PC-9 (cell line): ENCODE results near the gene ATP6V1G2. TPM values are rescaled to one million over a fixed set of nuclear protein-coding genes. Genes with fewer than 3 reads are reported as not detected.

Source experiments
- BruUV-seq: library from RNA; stranded (reverse); fragments of 400-500 nt; replicated peaks from 2 replicates; lab custom pipeline; 2021; lab: Mats Ljungman, UMichigan
- CTCF ChIA-PET: fragments of 300-600 bp; sonication (Branson Sonifier 250); formaldehyde crosslinking; loops from one replicate; lab custom pipeline; 2022; ENCODE audit warnings: antibody characterized with exemption; lab: Charles Lee
- POLR2A ChIA-PET: fragments of 300-600 bp; sonication (Branson Sonifier 250); formaldehyde crosslinking; loops from one replicate; lab custom pipeline; 2022; ENCODE audit warnings: antibody characterized with exemption; ENCODE audit not compliant: unreplicated experiment; lab: Charles Lee
- DNase-seq, 2 experiments: peaks; one replicate each; pipeline versions ENCODE4 v3.0.0 to v3.0.0-alpha.2; 2015 to 2022; ENCODE audit warnings: mixed read lengths in 1 of 2
- H2AFZ ChIP-seq: fragments of 200-600 bp; sonication (generic); 2 replicates; pipeline ENCODE4 v1.8.1; 2017; ENCODE audit warnings: antibody characterized with exemption
- H3F3A ChIP-seq: fragments of 200-600 bp; sonication (generic); 2 replicates; pipeline ENCODE4 v1.8.1; 2017; ENCODE audit warnings: antibody characterized with exemption, mild to moderate bottlenecking, low read depth; ENCODE audit not compliant: insufficient read depth
- H3K27ac ChIP-seq: fragments of 200-600 bp; sonication (generic); 2 replicates; pipeline ENCODE4 v1.6.1; 2016; ENCODE audit warnings: mixed run types
- H3K27me3 ChIP-seq: fragments of 200-600 bp; sonication (generic); 2 replicates; pipeline ENCODE4 v1.6.1; 2016; ENCODE audit warnings: low read depth, mixed run types; ENCODE audit not compliant: insufficient read depth
- H3K36me3 ChIP-seq: fragments of 200-600 bp; sonication (generic); 2 replicates; pipeline ENCODE4 v1.6.1; 2016; ENCODE audit warnings: low read depth, mixed run types
- H3K4me1 ChIP-seq: fragments of 200-600 bp; sonication (generic); replicated peaks from 2 replicates; pipeline ENCODE4 v1.6.1; 2016; ENCODE audit warnings: mixed run types; ENCODE audit not compliant: insufficient read depth
- H3K4me2 ChIP-seq: fragments of 200-600 bp; sonication (generic); 2 replicates; pipeline ENCODE4 v1.6.1; 2017; ENCODE audit warnings: mixed run types
- H3K4me3 ChIP-seq: fragments of 200-600 bp; sonication (generic); 2 replicates; pipeline ENCODE4 v1.6.1; 2016; ENCODE audit warnings: mixed run types
- H3K79me2 ChIP-seq: fragments of 200-600 bp; sonication (generic); 2 replicates; pipeline ENCODE4 v1.6.1; 2017; ENCODE audit warnings: low read depth, mixed run types
- H3K9me2 ChIP-seq: fragments of 200-600 bp; sonication (generic); 2 replicates; pipeline ENCODE4 v1.8.1; 2017; ENCODE audit warnings: mild to moderate bottlenecking; ENCODE audit not compliant: insufficient read depth
- H3K9me3 ChIP-seq: fragments of 200-600 bp; sonication (generic); 2 replicates; pipeline ENCODE4 v1.8.1; 2016; ENCODE audit warnings: low read depth; ENCODE audit not compliant: insufficient read depth
- H4K20me1 ChIP-seq: fragments of 200-600 bp; sonication (generic); 2 replicates; pipeline ENCODE4 v1.8.1; 2017; ENCODE audit not compliant: insufficient read depth
- EZH2 ChIP-seq: fragments of 200-600 bp; sonication (generic); IDR thresholded peaks from 2 replicates; pipeline ENCODE4 v1.8.0; 2017; ENCODE audit warnings: antibody characterized with exemption, low read depth
- intact Hi-C: fragments of 100-400 bp; cut with micrococcal nuclease; formaldehyde crosslinking; loops from one replicate; pipeline ENCODE4 v1.10.0; 2022; ENCODE audit not compliant: unreplicated experiment
- total RNA-seq: library from RNA; stranded (reverse); gene quantifications from 2 replicates; pipeline ENCODE4 v1.2.3, GENCODE V29; 2021
- TF ChIP-seq, protein P1 (sequence below): fragments of 200-600 bp; sonication (generic); conservative IDR thresholded peaks from 2 replicates; pipeline ENCODE4 v1.6.1; 2017; ENCODE audit warnings: mixed run types, antibody characterized with exemption, mild to moderate bottlenecking, moderate library complexity

ATP6V1G2 gene
- total RNA-seq, 1 experiment from 2014 or later, result 1.8 TPM

DNA sequence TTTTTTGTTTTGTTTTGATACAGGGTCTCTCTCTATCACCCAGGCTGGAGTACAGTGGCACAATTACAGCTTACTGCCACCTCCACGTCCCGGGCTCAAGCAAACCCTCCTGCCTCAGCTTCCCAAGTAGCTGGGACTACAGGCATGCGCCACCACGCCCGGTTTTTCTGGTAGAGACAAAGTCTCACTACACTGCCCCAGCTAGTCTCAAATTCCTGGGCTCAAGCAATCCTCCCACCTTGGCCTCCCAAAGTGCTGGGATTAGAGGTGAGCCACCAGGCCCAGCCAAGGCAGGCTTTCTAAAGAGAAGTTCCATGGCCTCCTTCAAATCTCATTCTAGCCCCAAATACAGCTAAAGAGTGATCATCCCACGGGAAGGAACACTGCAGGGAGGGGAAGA is 12.4 kb downstream of the ATP6V1G2 start:
- H3K79me2 ChIP-seq, result peaks cover 41% of the 10 kb centered on the region
- ChIA-PET POLR2A (no interaction called here), CTCF (no interaction called here)
- H4K20me1 ChIP-seq, result peaks cover 91% of the 10 kb centered on the region
- H3K27ac ChIP-seq, result no peak overlapping the region
- no peak overlapping the region for H2AFZ ChIP-seq
- intact Hi-C loops, result no loop called here
- H3F3A ChIP-seq, result peaks cover 73% of the 10 kb centered on the region
- no peaks in the 10 kb centered on the region for H3K9me3 ChIP-seq
- TSS peak; percentile 0 for BruUV-seq
- no peaks in the 10 kb centered on the region for H3K9me2 ChIP-seq
- 0 out of 2 replicates have a peak, but pooled peaks cover 4% of the 10 kb centered on the region for H3K4me1 ChIP-seq
- no peak for DNase-seq
- H3K4me3 ChIP-seq, result no peak overlapping the region
- peaks cover 62% of the 10 kb centered on the region for H3K36me3 ChIP-seq
- H3K27me3 ChIP-seq, result no peaks in the 10 kb centered on the region
- no peak overlapping the region for H3K4me2 ChIP-seq
- no peak for TF ChIP-seq EZH2
- TF ChIP-seq, protein P1, sequence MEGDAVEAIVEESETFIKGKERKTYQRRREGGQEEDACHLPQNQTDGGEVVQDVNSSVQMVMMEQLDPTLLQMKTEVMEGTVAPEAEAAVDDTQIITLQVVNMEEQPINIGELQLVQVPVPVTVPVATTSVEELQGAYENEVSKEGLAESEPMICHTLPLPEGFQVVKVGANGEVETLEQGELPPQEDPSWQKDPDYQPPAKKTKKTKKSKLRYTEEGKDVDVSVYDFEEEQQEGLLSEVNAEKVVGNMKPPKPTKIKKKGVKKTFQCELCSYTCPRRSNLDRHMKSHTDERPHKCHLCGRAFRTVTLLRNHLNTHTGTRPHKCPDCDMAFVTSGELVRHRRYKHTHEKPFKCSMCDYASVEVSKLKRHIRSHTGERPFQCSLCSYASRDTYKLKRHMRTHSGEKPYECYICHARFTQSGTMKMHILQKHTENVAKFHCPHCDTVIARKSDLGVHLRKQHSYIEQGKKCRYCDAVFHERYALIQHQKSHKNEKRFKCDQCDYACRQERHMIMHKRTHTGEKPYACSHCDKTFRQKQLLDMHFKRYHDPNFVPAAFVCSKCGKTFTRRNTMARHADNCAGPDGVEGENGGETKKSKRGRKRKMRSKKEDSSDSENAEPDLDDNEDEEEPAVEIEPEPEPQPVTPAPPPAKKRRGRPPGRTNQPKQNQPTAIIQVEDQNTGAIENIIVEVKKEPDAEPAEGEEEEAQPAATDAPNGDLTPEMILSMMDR, result no peak

DNA sequence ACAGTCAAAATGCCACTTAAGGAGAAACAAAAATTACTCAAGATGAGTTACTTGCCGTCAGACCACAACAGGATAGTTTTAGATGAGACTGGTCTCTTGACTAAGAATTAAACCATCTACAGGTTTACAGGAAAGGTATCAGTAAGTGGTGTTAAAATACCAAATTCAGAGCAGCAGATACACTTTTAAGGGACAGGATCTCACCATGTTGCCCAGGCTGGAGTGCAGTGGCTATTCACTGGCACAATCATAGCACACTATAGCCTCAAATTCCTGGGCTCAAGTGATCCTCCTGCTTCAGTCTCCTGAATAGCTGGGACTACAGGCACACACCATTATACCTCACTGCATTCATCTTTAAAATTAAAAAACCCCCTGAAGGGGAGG is 13.0 kb downstream of the ATP6V1G2 start:
- H3K9me3 ChIP-seq, result no peaks in the 10 kb centered on the region
- peaks cover 74% of the 10 kb centered on the region for H3F3A ChIP-seq
- H3K4me3 ChIP-seq, result no peak overlapping the region
- intact Hi-C loops, result no loop called here
- H3K4me1 ChIP-seq, result no peaks in the 10 kb centered on the region
- POLR2A ChIA-PET, result no interaction called here
- H3K27ac ChIP-seq, result no peak overlapping the region
- no peak for DNase-seq
- H4K20me1 ChIP-seq, result peaks cover 85% of the 10 kb centered on the region
- H2AFZ ChIP-seq, result no peak overlapping the region
- no peaks in the 10 kb centered on the region for H3K27me3 ChIP-seq
- peaks cover 56% of the 10 kb centered on the region for H3K36me3 ChIP-seq
- no peaks in the 10 kb centered on the region for H3K9me2 ChIP-seq
- TF ChIP-seq, protein P1, result no peak
- no peak for TF ChIP-seq EZH2
- BruUV-seq, result no TSS peak
- no peak overlapping the region for H3K4me2 ChIP-seq
- CTCF ChIA-PET, result no interaction called here
- peaks cover 35% of the 10 kb centered on the region for H3K79me2 ChIP-seq

DNA sequence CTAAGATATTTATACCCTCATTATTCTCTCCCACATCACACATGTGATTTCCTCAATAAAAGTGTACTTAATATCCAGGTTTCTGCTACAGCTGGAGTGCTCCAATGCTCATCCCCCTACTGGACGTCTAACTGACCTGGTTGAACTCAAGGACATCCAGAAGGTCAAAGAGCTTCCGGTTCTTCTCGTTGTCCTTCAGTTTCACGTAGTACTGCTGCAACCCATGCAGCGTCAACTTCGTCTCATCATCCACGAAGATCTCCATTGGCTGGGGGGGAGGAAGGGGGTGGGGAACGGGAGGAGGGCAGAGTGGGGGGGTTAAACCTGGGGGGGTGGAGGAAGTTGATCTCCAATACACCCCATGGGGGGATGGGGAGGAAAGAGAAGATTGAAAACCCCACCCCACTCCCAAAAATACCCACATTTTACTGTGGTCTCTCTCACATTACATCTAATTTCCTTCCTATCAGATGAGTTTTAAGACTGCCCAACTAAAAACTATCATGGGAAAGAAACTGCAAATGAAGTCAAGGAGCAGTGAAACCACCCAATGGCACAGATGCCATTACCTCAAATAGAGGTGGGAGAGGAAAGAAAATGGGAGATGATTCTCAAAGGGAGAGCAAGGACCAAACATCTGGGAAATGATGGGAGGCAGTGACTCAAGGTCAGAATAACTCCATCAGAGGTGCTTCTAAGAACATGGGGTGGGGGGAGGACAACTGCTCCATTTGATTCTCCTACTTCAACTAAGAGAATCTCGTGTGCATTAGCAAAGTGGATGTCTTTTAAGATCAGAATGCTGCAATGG is 13.6 kb downstream of the ATP6V1G2 start:
- Histone ChIP-seq H3K4me1 (no peaks in the 10 kb centered on the region), H3K27ac (no peak overlapping the region), H2AFZ (no peak overlapping the region), H3K9me2 (no peaks in the 10 kb centered on the region), H3K4me3 (no peak overlapping the region), H3K4me2 (no peak overlapping the region), H3K9me3 (no peaks in the 10 kb centered on the region), H3F3A (peaks cover 74% of the 10 kb centered on the region), H3K27me3 (no peaks in the 10 kb centered on the region), H4K20me1 (peaks cover 79% of the 10 kb centered on the region), H3K36me3 (peaks cover 52% of the 10 kb centered on the region), H3K79me2 (peaks cover 30% of the 10 kb centered on the region)
- CTCF ChIA-PET, result no interaction called here
- POLR2A ChIA-PET, result interaction anchor here (0.5 kb wide), 1 partner anchor 91 kb away, joined by 5 read pairs; no protein-coding TSS in a partner anchor
- TF ChIP-seq, protein P1, result no peak
- no peak for TF ChIP-seq EZH2
- no TSS peak for BruUV-seq
- no peak for DNase-seq
- intact Hi-C loops, result no loop called here
